C4-2B (cell line): Measurements from ENCODE around the gene MLEC.

ENCODE experiments used
- ZFX ChIP-seq: fragments of 450-650 bp; IDR thresholded peaks from 2 replicates; pipeline ENCODE4 v1.6.1; 2017
- TF ChIP-seq, protein P1 (sequence below): fragments of 450-650 bp; conservative IDR thresholded peaks from 2 replicates; pipeline ENCODE4 v1.5.1; 2017; ENCODE audit warnings: mild to moderate bottlenecking

DNA sequence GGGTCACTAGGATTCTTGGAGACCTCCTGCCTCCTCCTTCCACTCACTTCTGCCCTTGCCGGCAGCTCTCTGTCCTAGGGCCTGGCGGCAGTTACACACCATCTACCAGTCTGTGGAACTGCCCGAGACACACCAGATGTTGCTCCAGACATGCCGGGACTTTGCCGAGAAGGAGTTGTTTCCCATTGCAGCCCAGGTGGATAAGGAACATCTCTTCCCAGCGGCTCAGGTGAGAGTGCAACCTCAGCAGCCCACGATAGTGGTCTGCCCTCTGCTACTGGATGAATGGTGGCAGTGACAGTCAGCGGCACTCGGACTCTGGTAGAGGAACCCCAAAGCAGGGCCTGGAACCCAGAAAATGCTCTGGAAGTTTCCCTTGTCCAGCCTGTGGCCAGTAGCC lies 40.0 kb downstream of the MLEC start:
- TF ChIP-seq, protein P1, sequence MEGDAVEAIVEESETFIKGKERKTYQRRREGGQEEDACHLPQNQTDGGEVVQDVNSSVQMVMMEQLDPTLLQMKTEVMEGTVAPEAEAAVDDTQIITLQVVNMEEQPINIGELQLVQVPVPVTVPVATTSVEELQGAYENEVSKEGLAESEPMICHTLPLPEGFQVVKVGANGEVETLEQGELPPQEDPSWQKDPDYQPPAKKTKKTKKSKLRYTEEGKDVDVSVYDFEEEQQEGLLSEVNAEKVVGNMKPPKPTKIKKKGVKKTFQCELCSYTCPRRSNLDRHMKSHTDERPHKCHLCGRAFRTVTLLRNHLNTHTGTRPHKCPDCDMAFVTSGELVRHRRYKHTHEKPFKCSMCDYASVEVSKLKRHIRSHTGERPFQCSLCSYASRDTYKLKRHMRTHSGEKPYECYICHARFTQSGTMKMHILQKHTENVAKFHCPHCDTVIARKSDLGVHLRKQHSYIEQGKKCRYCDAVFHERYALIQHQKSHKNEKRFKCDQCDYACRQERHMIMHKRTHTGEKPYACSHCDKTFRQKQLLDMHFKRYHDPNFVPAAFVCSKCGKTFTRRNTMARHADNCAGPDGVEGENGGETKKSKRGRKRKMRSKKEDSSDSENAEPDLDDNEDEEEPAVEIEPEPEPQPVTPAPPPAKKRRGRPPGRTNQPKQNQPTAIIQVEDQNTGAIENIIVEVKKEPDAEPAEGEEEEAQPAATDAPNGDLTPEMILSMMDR, result no peak
- no peak for TF ChIP-seq ZFX
